HEK293 (cell line): ENCODE measurements around the gene NRSN2.

Experiments used
- GLIS1 ChIP-seq: fragments of 450-650 bp; formaldehyde crosslinking; IDR thresholded peaks from 2 replicates; pipeline ENCODE4 v1.5.1; 2016; ENCODE audit warnings: missing biosample characterization, missing genetic modification characterization
- KLF10 ChIP-seq: fragments of 450-650 bp; IDR thresholded peaks from 2 replicates; pipeline ENCODE4 v1.5.1; 2018; ENCODE audit warnings: missing biosample characterization, mild to moderate bottlenecking, missing genetic modification characterization
- YY1 ChIP-seq: fragments of 450-650 bp; formaldehyde crosslinking; IDR thresholded peaks from 2 replicates; pipeline ENCODE4 v1.5.1; 2018; ENCODE audit warnings: missing biosample characterization, missing genetic modification characterization
- ZBTB21 ChIP-seq: fragments of 450-650 bp; formaldehyde crosslinking; IDR thresholded peaks from 2 replicates; pipeline ENCODE4 v1.5.1; 2017; ENCODE audit warnings: missing biosample characterization, missing genetic modification characterization
- ZBTB8A ChIP-seq: fragments of 450-650 bp; formaldehyde crosslinking; IDR thresholded peaks from 2 replicates; pipeline ENCODE4 v1.5.1; 2016; ENCODE audit warnings: missing biosample characterization, missing genetic modification characterization
- ZNF138 ChIP-seq: fragments of 450-650 bp; formaldehyde crosslinking; IDR thresholded peaks from 2 replicates; pipeline ENCODE4 v1.5.1; 2016; ENCODE audit warnings: missing biosample characterization, missing genetic modification characterization, borderline replicate concordance
- ZNF221 ChIP-seq: fragments of 450-650 bp; formaldehyde crosslinking; IDR thresholded peaks from 2 replicates; pipeline ENCODE4 v1.5.1; 2017; ENCODE audit warnings: missing biosample characterization, missing genetic modification characterization, borderline replicate concordance
- ZNF266 ChIP-seq: fragments of 450-650 bp; formaldehyde crosslinking; IDR thresholded peaks from 2 replicates; pipeline ENCODE4 v1.5.1; 2016; ENCODE audit warnings: missing biosample characterization, missing genetic modification characterization, low read depth
- ZNF391 ChIP-seq: fragments of 450-650 bp; formaldehyde crosslinking; IDR thresholded peaks from 2 replicates; pipeline ENCODE4 v1.5.1; 2016; ENCODE audit warnings: low read depth, missing biosample characterization, missing genetic modification characterization, borderline replicate concordance
- ZNF530 ChIP-seq: fragments of 450-650 bp; formaldehyde crosslinking; IDR thresholded peaks from 2 replicates; pipeline ENCODE4 v1.5.1; 2016; ENCODE audit warnings: low read depth, missing biosample characterization, missing genetic modification characterization
- ZNF561 ChIP-seq: fragments of 450-650 bp; IDR thresholded peaks from 2 replicates; pipeline ENCODE4 v1.5.1; 2018; ENCODE audit warnings: missing biosample characterization, missing genetic modification characterization, borderline replicate concordance
- ZNF596 ChIP-seq: fragments of 450-650 bp; IDR thresholded peaks from 2 replicates; pipeline ENCODE4 v1.5.0; 2018; ENCODE audit warnings: missing biosample characterization, mild to moderate bottlenecking, missing genetic modification characterization, moderate library complexity
- ZNF621 ChIP-seq: fragments of 450-650 bp; formaldehyde crosslinking; IDR thresholded peaks from 2 replicates; pipeline ENCODE4 v1.5.1; 2017; ENCODE audit warnings: missing biosample characterization, missing genetic modification characterization
- ZNF658 ChIP-seq: fragments of 450-650 bp; formaldehyde crosslinking; IDR thresholded peaks from 2 replicates; pipeline ENCODE4; 2016; ENCODE audit warnings: missing biosample characterization, missing genetic modification characterization
- ZNF660 ChIP-seq: fragments of 450-650 bp; IDR thresholded peaks from 2 replicates; pipeline ENCODE4 v1.5.1; 2018; ENCODE audit warnings: missing biosample characterization, mild to moderate bottlenecking, missing genetic modification characterization
- ZNF830 ChIP-seq: fragments of 450-650 bp; IDR thresholded peaks from 2 replicates; pipeline ENCODE4 v1.5.0; 2018; ENCODE audit warnings: missing biosample characterization, missing genetic modification characterization, low read depth, mild to moderate bottlenecking, moderate library complexity
- ZNF837 ChIP-seq: fragments of 450-650 bp; formaldehyde crosslinking; IDR thresholded peaks from 2 replicates; pipeline ENCODE4 v1.5.1; 2016; ENCODE audit warnings: missing biosample characterization, missing genetic modification characterization
- ZSCAN30 ChIP-seq: fragments of 450-650 bp; IDR thresholded peaks from 2 replicates; pipeline ENCODE4 v1.5.1; 2018; ENCODE audit warnings: missing biosample characterization, mild to moderate bottlenecking, missing genetic modification characterization, moderate library complexity
- TF ChIP-seq, protein P1 (sequence below): fragments of 450-650 bp; formaldehyde crosslinking; IDR thresholded peaks from 2 replicates; pipeline ENCODE4 v1.5.1; 2017; ENCODE audit warnings: missing biosample characterization, missing genetic modification characterization
- TF ChIP-seq, protein P2 (sequence below): fragments of 450-650 bp; IDR thresholded peaks from 2 replicates; pipeline ENCODE4 v1.5.1; 2018; ENCODE audit warnings: missing biosample characterization, missing genetic modification characterization
- TF ChIP-seq, protein P3 (sequence below): fragments of 450-650 bp; formaldehyde crosslinking; IDR thresholded peaks from 2 replicates; pipeline ENCODE4 v1.5.1; 2017; ENCODE audit warnings: missing biosample characterization, missing genetic modification characterization
- TF ChIP-seq, protein P4 (sequence below): fragments of 450-650 bp; formaldehyde crosslinking; IDR thresholded peaks from 2 replicates; pipeline ENCODE4 v1.5.1; 2017; ENCODE audit warnings: missing biosample characterization, missing genetic modification characterization
- TF ChIP-seq, protein P5 (sequence below): fragments of 450-650 bp; formaldehyde crosslinking; IDR thresholded peaks from 2 replicates; pipeline ENCODE4 v1.5.1; 2016; ENCODE audit warnings: missing biosample characterization, missing genetic modification characterization
- TF ChIP-seq, protein P6 (sequence below): fragments of 450-650 bp; formaldehyde crosslinking; optimal IDR thresholded peaks from 2 replicates; pipeline ENCODE3; 2016; ENCODE audit warnings: missing biosample characterization, mild to moderate bottlenecking, missing genetic modification characterization
- TF ChIP-seq, protein P7 (sequence below): sonication (generic); formaldehyde crosslinking; IDR thresholded peaks from 2 replicates; pipeline ENCODE4 v1.8.1; 2022; ENCODE audit warnings: mild to moderate bottlenecking, moderate library complexity, missing genetic modification reagents
- TF ChIP-seq, protein P8 (sequence below): fragments of 450-650 bp; formaldehyde crosslinking; IDR thresholded peaks from 2 replicates; pipeline ENCODE4 v1.5.1; 2016; ENCODE audit warnings: missing biosample characterization, missing genetic modification characterization

Gene NRSN2

DNA sequence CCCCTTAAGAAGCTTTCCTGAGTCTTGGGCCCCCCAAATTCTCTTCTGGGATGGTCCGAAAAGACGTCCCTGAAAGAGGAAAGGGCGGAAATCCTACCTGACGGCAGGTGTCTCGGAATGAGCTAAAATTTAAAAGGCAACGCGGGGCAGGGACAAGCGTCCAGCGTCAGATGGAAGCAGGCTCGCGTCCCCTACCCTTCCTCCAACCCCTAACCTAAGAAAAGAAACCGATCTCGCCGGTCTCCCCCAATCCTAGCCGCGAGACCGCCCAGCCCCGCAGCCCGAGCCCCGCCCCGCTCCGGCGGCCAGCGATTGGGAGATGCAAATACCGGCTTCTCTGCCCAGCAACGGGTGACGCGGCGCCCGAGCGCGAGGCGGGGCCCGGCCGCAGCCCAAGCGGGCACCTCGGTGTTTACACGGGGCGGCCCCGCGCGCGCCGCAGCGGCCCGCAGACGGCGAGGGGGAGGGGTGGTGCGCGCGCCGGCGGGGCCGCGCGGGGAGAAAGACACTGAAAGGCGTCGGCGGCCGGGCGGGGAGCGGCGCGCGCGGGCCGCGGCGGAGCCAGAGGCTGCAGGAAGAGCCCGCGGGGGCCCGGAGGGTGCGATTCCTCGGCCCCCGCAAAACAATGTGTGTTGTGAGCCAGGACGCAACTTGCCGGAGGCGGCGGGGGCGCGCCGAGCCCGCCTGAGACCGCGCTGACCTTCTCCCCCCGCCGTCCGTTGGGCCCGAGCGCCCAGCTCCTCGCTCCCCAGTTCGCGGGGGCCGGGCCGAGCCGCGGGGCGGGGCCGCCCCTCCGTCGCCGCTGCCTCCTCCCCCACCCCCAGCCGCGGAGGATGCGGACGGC, 21.6 kb upstream of the NRSN2 start, which contains the start of gene SOX12 (continued):
- TF ChIP-seq, protein P1, sequence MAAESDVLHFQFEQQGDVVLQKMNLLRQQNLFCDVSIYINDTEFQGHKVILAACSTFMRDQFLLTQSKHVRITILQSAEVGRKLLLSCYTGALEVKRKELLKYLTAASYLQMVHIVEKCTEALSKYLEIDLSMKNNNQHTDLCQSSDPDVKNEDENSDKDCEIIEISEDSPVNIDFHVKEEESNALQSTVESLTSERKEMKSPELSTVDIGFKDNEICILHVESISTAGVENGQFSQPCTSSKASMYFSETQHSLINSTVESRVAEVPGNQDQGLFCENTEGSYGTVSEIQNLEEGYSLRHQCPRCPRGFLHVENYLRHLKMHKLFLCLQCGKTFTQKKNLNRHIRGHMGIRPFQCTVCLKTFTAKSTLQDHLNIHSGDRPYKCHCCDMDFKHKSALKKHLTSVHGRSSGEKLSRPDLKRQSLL (tag by site-specific recombination), result peak; percentile 68; the same call in 1 of the 2 replicates
- TF ChIP-seq ZSCAN30 (tag by site-specific recombination), result peak; percentile 68; the same call in 1 of the 2 replicates
- TF ChIP-seq ZBTB21 (tag by site-specific recombination), result no peak
- TF ChIP-seq ZNF266, result no peak
- TF ChIP-seq ZNF221 (tag by site-specific recombination), result no peak
- 0 out of 2 replicates have a peak, but pooled peaks have one; percentile 24 for TF ChIP-seq ZNF561 (tag by site-specific recombination)
- TF ChIP-seq ZNF530 (tag by site-specific recombination), result no peak
- TF ChIP-seq, protein P2, sequence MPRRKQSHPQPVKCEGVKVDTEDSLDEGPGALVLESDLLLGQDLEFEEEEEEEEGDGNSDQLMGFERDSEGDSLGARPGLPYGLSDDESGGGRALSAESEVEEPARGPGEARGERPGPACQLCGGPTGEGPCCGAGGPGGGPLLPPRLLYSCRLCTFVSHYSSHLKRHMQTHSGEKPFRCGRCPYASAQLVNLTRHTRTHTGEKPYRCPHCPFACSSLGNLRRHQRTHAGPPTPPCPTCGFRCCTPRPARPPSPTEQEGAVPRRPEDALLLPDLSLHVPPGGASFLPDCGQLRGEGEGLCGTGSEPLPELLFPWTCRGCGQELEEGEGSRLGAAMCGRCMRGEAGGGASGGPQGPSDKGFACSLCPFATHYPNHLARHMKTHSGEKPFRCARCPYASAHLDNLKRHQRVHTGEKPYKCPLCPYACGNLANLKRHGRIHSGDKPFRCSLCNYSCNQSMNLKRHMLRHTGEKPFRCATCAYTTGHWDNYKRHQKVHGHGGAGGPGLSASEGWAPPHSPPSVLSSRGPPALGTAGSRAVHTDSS (tag by site-specific recombination), result no peak
- TF ChIP-seq ZNF837 (tag by site-specific recombination), result no peak
- no peak for TF ChIP-seq ZNF621 (tag by site-specific recombination)
- peak; percentile 86 for TF ChIP-seq KLF10 (tag by site-specific recombination)
- no peak for TF ChIP-seq YY1 (tag by site-specific recombination)
- TF ChIP-seq, protein P3, sequence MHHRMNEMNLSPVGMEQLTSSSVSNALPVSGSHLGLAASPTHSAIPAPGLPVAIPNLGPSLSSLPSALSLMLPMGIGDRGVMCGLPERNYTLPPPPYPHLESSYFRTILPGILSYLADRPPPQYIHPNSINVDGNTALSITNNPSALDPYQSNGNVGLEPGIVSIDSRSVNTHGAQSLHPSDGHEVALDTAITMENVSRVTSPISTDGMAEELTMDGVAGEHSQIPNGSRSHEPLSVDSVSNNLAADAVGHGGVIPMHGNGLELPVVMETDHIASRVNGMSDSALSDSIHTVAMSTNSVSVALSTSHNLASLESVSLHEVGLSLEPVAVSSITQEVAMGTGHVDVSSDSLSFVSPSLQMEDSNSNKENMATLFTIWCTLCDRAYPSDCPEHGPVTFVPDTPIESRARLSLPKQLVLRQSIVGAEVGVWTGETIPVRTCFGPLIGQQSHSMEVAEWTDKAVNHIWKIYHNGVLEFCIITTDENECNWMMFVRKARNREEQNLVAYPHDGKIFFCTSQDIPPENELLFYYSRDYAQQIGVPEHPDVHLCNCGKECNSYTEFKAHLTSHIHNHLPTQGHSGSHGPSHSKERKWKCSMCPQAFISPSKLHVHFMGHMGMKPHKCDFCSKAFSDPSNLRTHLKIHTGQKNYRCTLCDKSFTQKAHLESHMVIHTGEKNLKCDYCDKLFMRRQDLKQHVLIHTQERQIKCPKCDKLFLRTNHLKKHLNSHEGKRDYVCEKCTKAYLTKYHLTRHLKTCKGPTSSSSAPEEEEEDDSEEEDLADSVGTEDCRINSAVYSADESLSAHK, result peak; percentile 85
- no peak for TF ChIP-seq ZNF658 (tag by site-specific recombination)
- TF ChIP-seq GLIS1 (tag by site-specific recombination), result no peak; the same call in 1 of the 2 replicates
- peak; percentile 40; the same call in 1 of the 2 replicates for TF ChIP-seq ZNF596
- TF ChIP-seq ZNF830, result no peak
- TF ChIP-seq ZNF391 (tag by site-specific recombination), result 0 out of 2 replicates have a peak, but pooled peaks have one; percentile 8
- TF ChIP-seq ZNF660, result peak; percentile 41; the same call in 1 of the 2 replicates
- TF ChIP-seq, protein P4, sequence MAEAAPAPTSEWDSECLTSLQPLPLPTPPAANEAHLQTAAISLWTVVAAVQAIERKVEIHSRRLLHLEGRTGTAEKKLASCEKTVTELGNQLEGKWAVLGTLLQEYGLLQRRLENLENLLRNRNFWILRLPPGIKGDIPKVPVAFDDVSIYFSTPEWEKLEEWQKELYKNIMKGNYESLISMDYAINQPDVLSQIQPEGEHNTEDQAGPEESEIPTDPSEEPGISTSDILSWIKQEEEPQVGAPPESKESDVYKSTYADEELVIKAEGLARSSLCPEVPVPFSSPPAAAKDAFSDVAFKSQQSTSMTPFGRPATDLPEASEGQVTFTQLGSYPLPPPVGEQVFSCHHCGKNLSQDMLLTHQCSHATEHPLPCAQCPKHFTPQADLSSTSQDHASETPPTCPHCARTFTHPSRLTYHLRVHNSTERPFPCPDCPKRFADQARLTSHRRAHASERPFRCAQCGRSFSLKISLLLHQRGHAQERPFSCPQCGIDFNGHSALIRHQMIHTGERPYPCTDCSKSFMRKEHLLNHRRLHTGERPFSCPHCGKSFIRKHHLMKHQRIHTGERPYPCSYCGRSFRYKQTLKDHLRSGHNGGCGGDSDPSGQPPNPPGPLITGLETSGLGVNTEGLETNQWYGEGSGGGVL (tag by site-specific recombination), result peak; percentile 23; the same call in 1 of the 2 replicates
- TF ChIP-seq ZNF138 (tag by site-specific recombination), result no peak
- TF ChIP-seq, protein P5, sequence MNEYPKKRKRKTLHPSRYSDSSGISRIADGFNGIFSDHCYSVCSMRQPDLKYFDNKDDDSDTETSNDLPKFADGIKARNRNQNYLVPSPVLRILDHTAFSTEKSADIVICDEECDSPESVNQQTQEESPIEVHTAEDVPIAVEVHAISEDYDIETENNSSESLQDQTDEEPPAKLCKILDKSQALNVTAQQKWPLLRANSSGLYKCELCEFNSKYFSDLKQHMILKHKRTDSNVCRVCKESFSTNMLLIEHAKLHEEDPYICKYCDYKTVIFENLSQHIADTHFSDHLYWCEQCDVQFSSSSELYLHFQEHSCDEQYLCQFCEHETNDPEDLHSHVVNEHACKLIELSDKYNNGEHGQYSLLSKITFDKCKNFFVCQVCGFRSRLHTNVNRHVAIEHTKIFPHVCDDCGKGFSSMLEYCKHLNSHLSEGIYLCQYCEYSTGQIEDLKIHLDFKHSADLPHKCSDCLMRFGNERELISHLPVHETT (tag by site-specific recombination), result 0 out of 2 replicates have a peak, but pooled peaks have one; percentile 8
- TF ChIP-seq, protein P6, sequence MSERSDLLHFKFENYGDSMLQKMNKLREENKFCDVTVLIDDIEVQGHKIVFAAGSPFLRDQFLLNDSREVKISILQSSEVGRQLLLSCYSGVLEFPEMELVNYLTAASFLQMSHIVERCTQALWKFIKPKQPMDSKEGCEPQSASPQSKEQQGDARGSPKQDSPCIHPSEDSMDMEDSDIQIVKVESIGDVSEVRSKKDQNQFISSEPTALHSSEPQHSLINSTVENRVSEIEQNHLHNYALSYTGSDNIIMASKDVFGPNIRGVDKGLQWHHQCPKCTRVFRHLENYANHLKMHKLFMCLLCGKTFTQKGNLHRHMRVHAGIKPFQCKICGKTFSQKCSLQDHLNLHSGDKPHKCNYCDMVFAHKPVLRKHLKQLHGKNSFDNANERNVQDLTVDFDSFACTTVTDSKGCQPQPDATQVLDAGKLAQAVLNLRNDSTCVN, result peak; percentile 33
- TF ChIP-seq ZBTB8A (tag by site-specific recombination), result peak; percentile 47
- TF ChIP-seq, protein P7, sequence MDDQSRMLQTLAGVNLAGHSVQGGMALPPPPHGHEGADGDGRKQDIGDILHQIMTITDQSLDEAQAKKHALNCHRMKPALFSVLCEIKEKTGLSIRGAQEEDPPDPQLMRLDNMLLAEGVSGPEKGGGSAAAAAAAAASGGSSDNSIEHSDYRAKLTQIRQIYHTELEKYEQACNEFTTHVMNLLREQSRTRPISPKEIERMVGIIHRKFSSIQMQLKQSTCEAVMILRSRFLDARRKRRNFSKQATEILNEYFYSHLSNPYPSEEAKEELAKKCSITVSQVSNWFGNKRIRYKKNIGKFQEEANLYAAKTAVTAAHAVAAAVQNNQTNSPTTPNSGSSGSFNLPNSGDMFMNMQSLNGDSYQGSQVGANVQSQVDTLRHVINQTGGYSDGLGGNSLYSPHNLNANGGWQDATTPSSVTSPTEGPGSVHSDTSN, result no peak
- TF ChIP-seq, protein P8, sequence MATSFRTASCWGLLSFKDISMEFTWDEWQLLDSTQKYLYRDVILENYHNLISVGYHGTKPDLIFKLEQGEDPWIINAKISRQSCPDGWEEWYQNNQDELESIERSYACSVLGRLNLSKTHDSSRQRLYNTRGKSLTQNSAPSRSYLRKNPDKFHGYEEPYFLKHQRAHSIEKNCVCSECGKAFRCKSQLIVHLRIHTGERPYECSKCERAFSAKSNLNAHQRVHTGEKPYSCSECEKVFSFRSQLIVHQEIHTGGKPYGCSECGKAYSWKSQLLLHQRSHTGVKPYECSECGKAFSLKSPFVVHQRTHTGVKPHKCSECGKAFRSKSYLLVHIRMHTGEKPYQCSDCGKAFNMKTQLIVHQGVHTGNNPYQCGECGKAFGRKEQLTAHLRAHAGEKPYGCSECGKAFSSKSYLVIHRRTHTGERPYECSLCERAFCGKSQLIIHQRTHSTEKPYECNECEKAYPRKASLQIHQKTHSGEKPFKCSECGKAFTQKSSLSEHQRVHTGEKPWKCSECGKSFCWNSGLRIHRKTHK, result no peak
